Measurements from ENCODE around the gene SSX7.
"Not testable (repeated sequence)": the region's sequence is repeated elsewhere in the genome, so short reads cannot be mapped to it uniquely, and the experiment has no call there.

Gene SSX7, protein sequence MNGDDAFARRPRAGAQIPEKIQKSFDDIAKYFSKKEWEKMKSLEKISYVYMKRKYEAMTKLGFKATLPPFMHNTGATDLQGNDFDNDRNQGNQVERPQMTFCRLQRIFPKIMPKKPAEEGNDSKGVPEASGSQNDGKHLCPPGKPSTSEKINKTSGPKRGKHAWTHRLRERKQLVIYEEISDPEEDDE

DNA sequence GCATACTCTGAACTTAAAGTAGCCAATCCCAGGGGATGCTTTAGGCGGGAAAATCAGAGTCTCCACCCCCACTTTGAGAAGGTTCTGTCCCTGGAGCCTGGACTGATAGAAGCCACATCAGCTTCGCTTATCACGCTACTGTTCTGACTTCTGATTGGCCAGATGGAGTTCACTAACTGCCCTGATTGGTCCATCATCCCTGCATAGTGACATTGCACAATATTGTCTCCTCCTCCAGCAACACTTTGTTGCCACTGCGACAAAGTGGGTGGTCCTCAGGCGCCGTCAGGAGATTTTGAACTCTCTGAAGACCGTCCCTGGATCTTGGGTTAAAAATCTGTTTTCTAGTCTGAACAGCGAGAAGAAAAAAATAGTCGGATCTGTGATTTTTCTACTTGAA lies at the start of gene SSX7:
SSX7 (minus strand) TSS at position 101 of the 400 bp plus-strand sequence. CDS start 1,428 bp downstream, outside the sequence.
- not testable (repeated sequence) for DNase-seq (ENCODE audit: low spot score)

- not testable (repeated sequence) for DNase-seq (ENCODE audit: low spot score)
These were observed 37.3 kb upstream of the SSX7 start for GRCh38 chrX:52692034-52692433.

GRCh38 chrX:52662218-52662617 lies 7.5 kb upstream of the SSX7 start:
- not testable (repeated sequence) for DNase-seq (ENCODE audit: low spot score)

- DNase-seq (ENCODE audit: low spot score) = not testable (repeated sequence)
These were observed 775 bp upstream of the SSX7 start for GRCh38 chrX:52655475-52655874.

DNA sequence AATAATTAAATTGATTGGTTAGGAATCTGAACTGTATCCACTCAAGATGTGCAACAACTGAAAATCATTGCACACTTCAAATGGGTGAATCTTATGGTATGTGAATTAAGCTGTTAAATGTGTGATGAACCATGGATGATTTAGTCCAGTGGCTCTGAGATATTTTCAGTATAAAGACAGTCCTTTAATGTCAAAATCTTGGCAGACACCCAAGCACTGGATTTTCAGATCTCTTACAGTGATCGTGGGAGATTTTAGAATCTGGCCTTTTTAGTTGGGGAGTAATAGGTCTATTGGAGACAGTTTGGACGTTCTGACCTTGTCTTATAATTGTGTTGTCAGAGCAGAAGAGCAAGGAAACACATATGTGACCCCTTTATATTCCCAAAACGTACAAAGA lies 4.0 kb downstream of the SSX7 start:
- DNase-seq (ENCODE audit: low spot score) = not testable (repeated sequence)

- not testable (repeated sequence) for DNase-seq (ENCODE audit: low spot score)
These were observed 5.7 kb downstream of the SSX7 start for GRCh38 chrX:52648956-52649355.

DNA sequence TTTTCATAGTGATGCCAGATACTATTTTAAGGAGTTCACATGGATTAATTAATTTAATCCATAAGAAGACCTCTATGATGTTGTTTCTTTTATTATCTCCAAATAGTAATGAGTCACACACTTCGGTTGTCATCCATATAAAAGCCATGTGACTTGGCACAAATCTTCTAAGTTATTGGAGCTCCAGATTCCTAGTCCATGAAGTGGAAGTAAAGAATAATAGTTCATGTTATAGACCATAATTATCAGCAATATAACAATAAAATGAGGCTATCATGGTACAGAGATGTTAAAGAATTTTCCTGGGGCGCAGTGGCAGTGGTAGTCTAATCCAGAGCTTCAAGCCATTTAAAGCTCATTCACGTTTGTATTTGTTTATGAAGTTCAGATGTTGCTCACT lies 26.2 kb downstream of the SSX7 start:
- DNase-seq (ENCODE audit: low spot score) = not testable (repeated sequence)

DNA sequence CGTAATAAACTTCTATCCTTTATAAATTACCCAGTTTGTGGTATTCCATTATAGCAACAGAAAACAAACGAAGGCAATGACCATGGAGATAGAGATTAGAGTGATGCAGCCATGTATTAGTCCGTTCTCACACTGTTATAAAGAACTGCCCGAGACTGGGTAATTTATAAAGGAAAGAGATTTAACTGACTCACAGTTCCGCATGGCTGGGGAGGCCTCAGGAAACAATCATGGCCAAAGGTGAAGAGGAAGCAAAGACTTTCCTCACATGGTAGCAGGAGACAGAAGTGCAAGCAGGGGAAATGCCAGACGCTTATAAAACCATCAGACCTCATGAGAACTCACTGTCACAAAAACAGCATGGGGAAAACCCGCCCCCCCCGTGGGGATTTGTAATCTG lies 34.0 kb downstream of the SSX7 start:
- not testable (repeated sequence) for DNase-seq (ENCODE audit: low spot score)

GRCh38 chrX:52608961-52609360 lies 45.7 kb downstream of the SSX7 start:
- DNase-seq (ENCODE audit: low spot score) = no peak

- DNase-seq (ENCODE audit: low spot score) = not testable (repeated sequence)
These were observed 51.5 kb downstream of the SSX7 start for GRCh38 chrX:52603151-52603550.

- no peak for DNase-seq (ENCODE audit: low spot score)
These were observed 55.8 kb downstream of the SSX7 start for GRCh38 chrX:52598886-52599285.

GRCh38 chrX:52594658-52595057 lies 60.0 kb downstream of the SSX7 start:
- no peak for DNase-seq (ENCODE audit: low spot score)
